HepG2 (cell line): ENCODE results near the gene LRRC4C. TPM values are rescaled to one million over a fixed set of nuclear protein-coding genes. Genes with fewer than 3 reads are reported as not detected.

ENCODE experiments used
- FOXA3 ChIP-seq: IDR thresholded peaks from 2 replicates; pipeline ENCODE4 v1.6.1; 2016; ENCODE audit warnings: missing genetic modification reagents, missing compliant biosample characterization
- FOXJ3 ChIP-seq: sonication (generic); formaldehyde crosslinking; IDR thresholded peaks from 2 replicates; pipeline ENCODE4 v1.4.0; 2020; ENCODE audit warnings: missing genetic modification reagents, mild to moderate bottlenecking, borderline replicate concordance
- HNF4A ChIP-seq: sonication (generic); formaldehyde crosslinking; IDR thresholded peaks from 2 replicates; pipeline ENCODE4 v1.4.0; 2020; ENCODE audit warnings: missing genetic modification reagents
- HOXA5 ChIP-seq: sonication (generic); formaldehyde crosslinking; IDR thresholded peaks from 2 replicates; pipeline ENCODE4 v1.4.0; 2020; ENCODE audit warnings: missing genetic modification reagents
- KDM6A ChIP-seq: IDR thresholded peaks from 2 replicates; pipeline ENCODE4 v1.6.1; 2016; ENCODE audit warnings: low read depth
- MED1 ChIP-seq: sonication (generic); formaldehyde crosslinking; IDR thresholded peaks from 2 replicates; pipeline ENCODE4 v1.4.0; 2020; ENCODE audit warnings: missing genetic modification reagents
- MTF1 ChIP-seq: sonication (generic); formaldehyde crosslinking; IDR thresholded peaks from 2 replicates; pipeline ENCODE4 v1.5.0; 2020; ENCODE audit warnings: missing genetic modification reagents
- NCOA2 ChIP-seq: sonication (generic); formaldehyde crosslinking; IDR thresholded peaks from 2 replicates; pipeline ENCODE4 v1.8.0; 2022; ENCODE audit warnings: inconsistent platforms
- PAWR ChIP-seq: sonication (generic); formaldehyde crosslinking; IDR thresholded peaks from 2 replicates; pipeline ENCODE4 v1.4.0; 2020; ENCODE audit warnings: missing genetic modification reagents, mild to moderate bottlenecking, borderline replicate concordance
- PHB2 ChIP-seq: fragments of 450-650 bp; IDR thresholded peaks from 2 replicates; pipeline ENCODE4 v1.6.1; 2018; ENCODE audit not compliant: partially characterized antibody
- PITX1 ChIP-seq: sonication (generic); formaldehyde crosslinking; IDR thresholded peaks from 2 replicates; pipeline ENCODE4 v1.5.1; 2020; ENCODE audit warnings: mild to moderate bottlenecking, missing genetic modification reagents
- SMARCE1 ChIP-seq: fragments of 450-650 bp; IDR thresholded peaks from 2 replicates; pipeline ENCODE4 v1.6.1; 2017; ENCODE audit warnings: borderline replicate concordance
- TP53 ChIP-seq: sonication (generic); formaldehyde crosslinking; conservative IDR thresholded peaks from 2 replicates; pipeline ENCODE4 v1.4.0; 2020; ENCODE audit warnings: missing genetic modification reagents
- U2AF2 ChIP-seq: fragments of 200-400 bp; formaldehyde crosslinking; IDR thresholded peaks from 2 replicates; pipeline ENCODE4 v1.6.1; 2017; ENCODE audit warnings: low read depth, mild to moderate bottlenecking, low read length
- ZBTB2 ChIP-seq: sonication (generic); formaldehyde crosslinking; IDR thresholded peaks from 2 replicates; pipeline ENCODE4 v1.8.0; 2022; ENCODE audit warnings: low read depth, missing genetic modification reagents
- ZMYM4 ChIP-seq: sonication (generic); formaldehyde crosslinking; IDR thresholded peaks from 2 replicates; pipeline ENCODE4 v1.8.1; 2023; ENCODE audit warnings: mild to moderate bottlenecking, missing genetic modification reagents
- ZNF776 ChIP-seq: sonication (generic); formaldehyde crosslinking; IDR thresholded peaks from 2 replicates; pipeline ENCODE4 v1.4.0; 2020; ENCODE audit warnings: mild to moderate bottlenecking, missing genetic modification reagents
- ZSCAN22 ChIP-seq: sonication (generic); formaldehyde crosslinking; IDR thresholded peaks from 2 replicates; pipeline ENCODE4 v1.4.0; 2020; ENCODE audit warnings: mild to moderate bottlenecking, missing genetic modification reagents
- polyA plus RNA-seq, 8 experiments: library from polyadenylated mRNA; depleted of rRNA in 3 of 8; stranded (reverse) in 7 of 8; unstranded in 1 of 8; fragments of >200 nt; fragmentation: Illumina TruSeq in 4 of 8; extraction: Trizol in 4 of 8; gene quantifications; 2 replicates each; pipeline versions ENCODE4 v1.2.1 to v1.2.3, GENCODE V29; 2011 to 2016; ENCODE audit warnings: low read depth in 4 of 8, missing spikeins in 1 of 8, mixed read lengths in 1 of 8; ENCODE audit not compliant: insufficient read depth in 1 of 8
- total RNA-seq, 5 experiments: library from RNA; depleted of rRNA; stranded (reverse); fragments of >200 nt; fragmentation: Illumina TruSeq; extraction: Trizol; gene quantifications; 2 replicates each; pipeline ENCODE4 v1.2.3, GENCODE V29; 2016; ENCODE audit warnings: low read depth in 1 of 5
- TF ChIP-seq, protein P1 (sequence below): sonication (generic); formaldehyde crosslinking; conservative IDR thresholded peaks from 2 replicates; pipeline ENCODE4 v1.4.0; 2020; ENCODE audit warnings: mild to moderate bottlenecking, missing genetic modification reagents, moderate library complexity
- TF ChIP-seq, protein P2 (sequence below): sonication (generic); formaldehyde crosslinking; IDR thresholded peaks from 2 replicates; pipeline ENCODE4 v1.5.0; 2020; ENCODE audit warnings: mild to moderate bottlenecking, missing genetic modification reagents, borderline replicate concordance

The LRRC4C gene
- total and polyA plus RNA-seq, 2 of the 13 experiments (the other 11 are each of a cell fraction or from before 2014, with no cell fraction given), result not detected

- TF ChIP-seq NCOA2 (CRISPR knock-in tag) (peak; percentile 61), ZMYM4 (CRISPR knock-in tag) (peak; percentile 80), U2AF2 (no peak), FOXA3 (CRISPR knock-in tag) (no peak), MTF1 (CRISPR knock-in tag) (no peak), HOXA5 (CRISPR knock-in tag) (no peak), MED1 (CRISPR knock-in tag) (peak; percentile 63), ZBTB2 (CRISPR knock-in tag) (no peak), FOXJ3 (CRISPR knock-in tag) (peak; percentile 46; the same call in 1 of the 2 replicates), PITX1 (CRISPR knock-in tag) (no peak), ZSCAN22 (no peak), TP53 (CRISPR knock-in tag) (no peak), KDM6A (CRISPR knock-in tag) (no peak; the same call in 1 of the 2 replicates), HNF4A (CRISPR knock-in tag) (peak; percentile 77), SMARCE1 (no peak), ZNF776 (no peak), PHB2 (no peak), PAWR (CRISPR knock-in tag) (no peak)
- TF ChIP-seq, protein P1, sequence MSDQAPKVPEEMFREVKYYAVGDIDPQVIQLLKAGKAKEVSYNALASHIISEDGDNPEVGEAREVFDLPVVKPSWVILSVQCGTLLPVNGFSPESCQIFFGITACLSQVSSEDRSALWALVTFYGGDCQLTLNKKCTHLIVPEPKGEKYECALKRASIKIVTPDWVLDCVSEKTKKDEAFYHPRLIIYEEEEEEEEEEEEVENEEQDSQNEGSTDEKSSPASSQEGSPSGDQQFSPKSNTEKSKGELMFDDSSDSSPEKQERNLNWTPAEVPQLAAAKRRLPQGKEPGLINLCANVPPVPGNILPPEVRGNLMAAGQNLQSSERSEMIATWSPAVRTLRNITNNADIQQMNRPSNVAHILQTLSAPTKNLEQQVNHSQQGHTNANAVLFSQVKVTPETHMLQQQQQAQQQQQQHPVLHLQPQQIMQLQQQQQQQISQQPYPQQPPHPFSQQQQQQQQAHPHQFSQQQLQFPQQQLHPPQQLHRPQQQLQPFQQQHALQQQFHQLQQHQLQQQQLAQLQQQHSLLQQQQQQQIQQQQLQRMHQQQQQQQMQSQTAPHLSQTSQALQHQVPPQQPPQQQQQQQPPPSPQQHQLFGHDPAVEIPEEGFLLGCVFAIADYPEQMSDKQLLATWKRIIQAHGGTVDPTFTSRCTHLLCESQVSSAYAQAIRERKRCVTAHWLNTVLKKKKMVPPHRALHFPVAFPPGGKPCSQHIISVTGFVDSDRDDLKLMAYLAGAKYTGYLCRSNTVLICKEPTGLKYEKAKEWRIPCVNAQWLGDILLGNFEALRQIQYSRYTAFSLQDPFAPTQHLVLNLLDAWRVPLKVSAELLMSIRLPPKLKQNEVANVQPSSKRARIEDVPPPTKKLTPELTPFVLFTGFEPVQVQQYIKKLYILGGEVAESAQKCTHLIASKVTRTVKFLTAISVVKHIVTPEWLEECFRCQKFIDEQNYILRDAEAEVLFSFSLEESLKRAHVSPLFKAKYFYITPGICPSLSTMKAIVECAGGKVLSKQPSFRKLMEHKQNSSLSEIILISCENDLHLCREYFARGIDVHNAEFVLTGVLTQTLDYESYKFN (CRISPR knock-in tag), result peak; percentile 69
- TF ChIP-seq, protein P2, sequence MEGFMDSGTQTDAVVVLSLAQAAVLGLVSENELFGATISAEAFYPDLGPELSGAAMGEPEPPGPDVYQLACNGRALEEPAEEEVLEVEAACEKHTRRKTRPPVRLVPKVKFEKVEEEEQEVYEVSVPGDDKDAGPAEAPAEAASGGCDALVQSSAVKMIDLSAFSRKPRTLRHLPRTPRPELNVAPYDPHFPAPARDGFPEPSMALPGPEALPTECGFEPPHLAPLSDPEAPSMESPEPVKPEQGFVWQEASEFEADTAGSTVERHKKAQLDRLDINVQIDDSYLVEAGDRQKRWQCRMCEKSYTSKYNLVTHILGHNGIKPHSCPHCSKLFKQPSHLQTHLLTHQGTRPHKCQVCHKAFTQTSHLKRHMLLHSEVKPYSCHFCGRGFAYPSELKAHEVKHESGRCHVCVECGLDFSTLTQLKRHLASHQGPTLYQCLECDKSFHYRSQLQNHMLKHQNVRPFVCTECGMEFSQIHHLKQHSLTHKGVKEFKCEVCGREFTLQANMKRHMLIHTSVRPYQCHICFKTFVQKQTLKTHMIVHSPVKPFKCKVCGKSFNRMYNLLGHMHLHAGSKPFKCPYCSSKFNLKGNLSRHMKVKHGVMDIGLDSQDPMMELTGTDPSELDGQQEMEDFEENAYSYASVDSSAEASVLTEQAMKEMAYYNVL (CRISPR knock-in tag), result no peak
- TF ChIP-seq, all 625 proteins: peak for 16
Measured at GRCh38 chr11:41133023-41133422, 326.4 kb downstream of the LRRC4C start (continued).
